Measurements from ENCODE around the gene SH3RF2.

SH3RF2 gene

DNA sequence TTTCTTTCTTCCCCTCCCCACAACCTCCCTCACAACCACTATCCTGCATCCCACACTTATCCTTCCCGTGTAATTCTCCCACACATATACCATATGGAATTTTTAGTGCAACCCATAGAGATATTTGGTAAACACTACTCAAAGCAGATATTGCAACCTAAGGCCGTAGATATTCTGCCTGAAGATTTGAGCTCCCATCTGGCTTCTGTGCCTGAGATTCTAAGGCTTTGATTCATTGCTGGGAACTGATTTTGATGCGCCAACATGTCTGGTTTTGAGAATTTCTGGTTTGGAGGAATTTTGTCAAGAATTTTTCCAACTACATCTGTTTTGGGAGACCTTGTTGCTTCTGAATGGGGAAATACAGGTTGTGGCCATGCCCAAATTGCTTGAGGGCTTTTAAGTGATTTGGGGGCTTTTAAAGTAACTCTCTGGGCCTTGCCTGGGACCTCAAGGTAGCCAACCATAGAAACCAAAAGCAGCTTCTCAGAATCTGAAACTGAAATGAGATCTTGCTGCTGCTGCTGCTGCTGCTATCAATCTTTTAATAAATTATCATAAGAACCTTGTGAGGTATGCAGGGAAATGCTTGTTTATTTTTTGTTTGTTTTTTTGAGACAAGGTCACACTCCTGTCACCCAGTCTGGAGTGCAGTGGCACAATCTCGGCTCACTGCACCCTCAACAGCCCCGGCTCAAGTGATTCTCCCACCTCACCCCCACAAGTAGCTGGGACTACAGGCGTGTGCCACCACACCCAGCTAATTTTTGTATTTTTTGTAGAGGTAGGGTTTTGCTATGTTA is 132.8 kb downstream of the SH3RF2 start:
- TF ChIP-seq, protein P1, sequence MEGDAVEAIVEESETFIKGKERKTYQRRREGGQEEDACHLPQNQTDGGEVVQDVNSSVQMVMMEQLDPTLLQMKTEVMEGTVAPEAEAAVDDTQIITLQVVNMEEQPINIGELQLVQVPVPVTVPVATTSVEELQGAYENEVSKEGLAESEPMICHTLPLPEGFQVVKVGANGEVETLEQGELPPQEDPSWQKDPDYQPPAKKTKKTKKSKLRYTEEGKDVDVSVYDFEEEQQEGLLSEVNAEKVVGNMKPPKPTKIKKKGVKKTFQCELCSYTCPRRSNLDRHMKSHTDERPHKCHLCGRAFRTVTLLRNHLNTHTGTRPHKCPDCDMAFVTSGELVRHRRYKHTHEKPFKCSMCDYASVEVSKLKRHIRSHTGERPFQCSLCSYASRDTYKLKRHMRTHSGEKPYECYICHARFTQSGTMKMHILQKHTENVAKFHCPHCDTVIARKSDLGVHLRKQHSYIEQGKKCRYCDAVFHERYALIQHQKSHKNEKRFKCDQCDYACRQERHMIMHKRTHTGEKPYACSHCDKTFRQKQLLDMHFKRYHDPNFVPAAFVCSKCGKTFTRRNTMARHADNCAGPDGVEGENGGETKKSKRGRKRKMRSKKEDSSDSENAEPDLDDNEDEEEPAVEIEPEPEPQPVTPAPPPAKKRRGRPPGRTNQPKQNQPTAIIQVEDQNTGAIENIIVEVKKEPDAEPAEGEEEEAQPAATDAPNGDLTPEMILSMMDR (IDR thresholded peaks at IDR 0.05; ENCODE audit: low read depth, low read length) = no peak
- DNase-seq (ENCODE audit: extremely low read depth, low read depth) = no peak

DNA sequence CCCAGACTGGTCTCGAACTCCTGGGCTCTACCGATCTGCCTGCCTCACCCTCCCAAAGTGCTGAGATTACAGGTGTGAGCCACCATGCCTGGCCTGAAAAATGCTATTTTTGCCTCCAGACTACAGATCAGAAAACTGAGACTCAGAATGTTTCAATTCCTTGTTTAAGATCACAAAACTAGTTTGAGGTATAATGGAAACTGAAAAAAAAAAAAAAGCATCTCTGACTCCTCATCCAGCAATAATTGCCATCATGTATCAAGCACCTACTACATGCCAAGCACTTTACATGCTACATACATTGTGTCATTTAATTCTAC is 133.4 kb downstream of the SH3RF2 start:
- TF ChIP-seq, protein P1 (IDR thresholded peaks at IDR 0.05; ENCODE audit: low read depth, low read length) = no peak
- DNase-seq (ENCODE audit: extremely low read depth, low read depth) = no peak

DNA sequence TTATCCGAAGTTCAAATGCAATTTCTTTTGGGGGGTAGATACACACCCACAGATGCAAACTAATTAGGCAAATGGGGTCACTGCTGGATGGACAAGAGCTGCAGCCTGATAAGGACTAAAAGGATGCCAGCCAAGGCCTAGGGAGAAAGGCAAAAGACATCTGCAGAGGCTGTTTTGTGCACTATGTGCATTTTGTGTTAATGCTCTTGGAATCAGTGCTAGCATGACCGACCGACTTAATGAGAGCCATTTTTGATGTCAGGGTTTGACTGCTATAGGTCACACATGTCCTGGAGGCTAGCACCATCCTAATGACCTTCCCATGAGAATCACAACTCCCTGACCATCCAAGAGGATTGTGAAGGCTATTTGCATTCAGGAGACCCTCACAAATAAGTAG is 134.4 kb downstream of the SH3RF2 start:
- TF ChIP-seq, protein P1 (IDR thresholded peaks at IDR 0.05; ENCODE audit: low read depth, low read length) = no peak
- DNase-seq (ENCODE audit: extremely low read depth, low read depth) = no peak

DNA sequence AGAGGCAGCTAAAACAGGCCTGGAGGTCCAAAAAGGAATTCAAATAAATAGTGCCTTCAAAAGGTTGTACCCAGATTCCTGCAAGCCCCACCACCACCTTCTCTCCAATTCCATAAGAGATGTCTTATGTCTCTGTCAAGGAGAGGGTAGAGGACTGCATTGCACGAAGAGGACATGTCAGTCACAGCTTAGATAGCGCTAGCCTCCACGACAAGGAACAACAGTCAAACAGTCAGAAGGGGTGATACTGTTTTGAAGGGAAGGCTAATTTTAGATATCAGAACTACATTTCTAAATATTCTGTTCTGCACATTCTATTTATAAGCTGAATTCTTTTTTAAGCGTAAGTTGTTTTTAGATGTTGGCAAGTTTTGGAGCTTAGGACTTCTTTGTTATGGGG is 134.8 kb downstream of the SH3RF2 start:
- TF ChIP-seq, protein P1 (IDR thresholded peaks at IDR 0.05; ENCODE audit: low read depth, low read length) = no peak
- no peak for DNase-seq (ENCODE audit: extremely low read depth, low read depth)

DNA sequence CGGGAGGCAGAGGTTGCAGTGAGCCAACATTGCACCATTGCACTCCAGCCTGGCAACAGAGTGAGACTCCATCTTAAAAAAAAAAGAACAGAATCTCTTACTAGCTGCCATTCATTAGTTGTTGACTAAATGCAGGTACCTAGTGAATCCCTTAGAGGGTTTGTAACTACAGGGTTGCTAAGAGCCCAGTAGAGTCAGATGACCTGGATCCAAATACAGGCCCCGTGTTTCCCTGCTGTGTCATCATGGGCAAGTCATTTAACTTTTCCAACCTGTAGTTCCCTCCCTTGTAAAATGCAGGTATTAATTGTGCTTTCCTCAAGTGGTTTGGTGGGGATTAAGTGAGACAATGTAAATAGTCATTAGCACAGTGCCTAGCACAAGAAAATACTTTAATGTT is 136.2 kb downstream of the SH3RF2 start:
- DNase-seq (ENCODE audit: extremely low read depth, low read depth) = no peak
- TF ChIP-seq, protein P1 (IDR thresholded peaks at IDR 0.05; ENCODE audit: low read depth, low read length) = no peak

DNA sequence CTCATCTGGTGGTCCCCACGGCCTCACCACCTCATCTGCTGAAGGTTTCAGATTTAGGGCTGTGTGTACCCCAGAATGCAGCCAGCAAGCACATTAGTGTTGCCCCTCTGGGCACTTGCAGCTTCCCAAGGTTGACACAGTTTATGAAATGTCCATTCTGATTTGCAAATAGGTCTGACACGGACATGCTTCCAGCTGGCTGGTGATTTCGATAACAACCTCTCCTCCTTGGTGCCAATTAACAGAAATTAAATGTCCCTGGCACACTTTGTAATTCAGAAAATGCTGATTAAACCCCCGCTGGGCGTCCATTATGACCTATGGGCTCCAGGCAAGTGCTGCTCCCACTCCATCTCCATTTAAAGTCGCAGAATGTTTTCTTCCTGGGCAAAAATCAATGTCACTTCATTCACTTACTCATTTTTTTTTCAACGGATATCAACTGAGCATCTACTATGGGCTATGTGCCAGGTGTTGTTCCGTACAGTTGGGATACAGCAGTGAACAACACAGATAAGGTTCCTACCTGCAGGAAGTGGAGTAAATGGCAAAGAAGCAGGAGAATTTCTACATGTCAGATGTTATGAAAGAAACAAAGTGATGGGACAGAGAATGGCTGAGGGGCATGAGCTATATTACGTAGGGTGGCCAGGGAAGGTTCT is 137.0 kb downstream of the SH3RF2 start:
- DNase-seq (ENCODE audit: extremely low read depth, low read depth) = no peak
- TF ChIP-seq, protein P1 (IDR thresholded peaks at IDR 0.05; ENCODE audit: low read depth, low read length) = no peak

DNA sequence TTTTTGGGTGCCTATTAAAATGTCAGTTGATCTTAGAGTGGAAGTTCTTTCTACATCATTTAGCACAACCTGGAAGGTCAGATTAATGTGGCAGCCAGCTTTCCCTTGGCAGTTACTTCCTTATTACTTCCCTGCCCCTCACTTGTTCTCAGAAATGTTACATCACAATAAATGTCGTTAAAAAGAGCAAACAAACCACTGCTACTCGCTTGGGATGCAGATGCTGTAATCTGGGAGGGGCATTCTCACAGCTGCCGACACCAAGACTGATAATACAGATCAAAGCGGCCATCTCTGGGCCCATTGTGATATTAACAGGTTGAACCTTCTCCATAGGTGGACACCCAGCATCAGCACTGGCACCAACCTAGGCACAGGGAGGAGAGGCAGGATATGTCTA is 139.7 kb downstream of the SH3RF2 start:
- DNase-seq (ENCODE audit: extremely low read depth, low read depth) = no peak
- TF ChIP-seq, protein P1 (IDR thresholded peaks at IDR 0.05; ENCODE audit: low read depth, low read length) = no peak
